GM19239 (cell line): ENCODE results near the gene CHURC1.

ENCODE experiments used
- DNase-seq: peaks from one replicate; pipeline ENCODE4 v3.0.0; 2011; ENCODE audit warnings: low spot score; ENCODE audit not compliant: insufficient read length
- FAIRE-seq: peaks from 2 replicates; lab custom pipeline; 2011; peaks lifted over from hg19 to GRCh38; lab: Jason Lieb, UNC

Gene CHURC1

GRCh38 chr14:64937171-64937820 is 23.0 kb downstream of the CHURC1 start:
- FAIRE-seq (peak; percentile 68), DNase-seq (no peak)

GRCh38 chr14:64937821-64938193 is 23.6 kb downstream of the CHURC1 start:
- no peak for DNase-seq
- FAIRE-seq, result no peak

GRCh38 chr14:64938972-64939816 is 24.9 kb downstream of the CHURC1 start:
- no peak for FAIRE-seq
- DNase-seq, result no peak

GRCh38 chr14:64939817-64940190 is 25.5 kb downstream of the CHURC1 start:
- no peak for FAIRE-seq

GRCh38 chr14:64940336-64940910 is 26.2 kb downstream of the CHURC1 start:
- FAIRE-seq, result no peak
- DNase-seq, result no peak

More at GRCh38 chr14:64939817-64940190, 25.5 kb downstream of the CHURC1 start:
- DNase-seq, result no peak

GRCh38 chr14:64942531-64943111 is 28.4 kb downstream of the CHURC1 start, which contains the start of gene GPX2:
GPX2 (minus strand) TSS chr14:64942745; CDS start chr14:64942726, 19 bp downstream.
- FAIRE-seq (no peak), DNase-seq (no peak)

- FAIRE-seq (no peak), DNase-seq (no peak)
These were observed 29.3 kb downstream of the CHURC1 start for GRCh38 chr14:64943556-64943955.

GRCh38 chr14:64944041-64944440 is 29.8 kb downstream of the CHURC1 start:
- no peak for FAIRE-seq
- DNase-seq, result no peak

GRCh38 chr14:64944861-64945260 is 30.6 kb downstream of the CHURC1 start:
- no peak for FAIRE-seq
- DNase-seq, result no peak

- DNase-seq (no peak), FAIRE-seq (no peak)
These were observed 31.4 kb downstream of the CHURC1 start for GRCh38 chr14:64945431-64946178.

GRCh38 chr14:64946310-64947045 is 32.2 kb downstream of the CHURC1 start:
- no peak for FAIRE-seq
- DNase-seq, result no peak

- DNase-seq (no peak), FAIRE-seq (no peak)
These were observed 33.7 kb downstream of the CHURC1 start for GRCh38 chr14:64947710-64948611.

GRCh38 chr14:64948612-64949210 is 34.5 kb downstream of the CHURC1 start:
- FAIRE-seq, result no peak
- no peak for DNase-seq

GRCh38 chr14:64950889-64951288 is 36.6 kb downstream of the CHURC1 start:
- DNase-seq (no peak), FAIRE-seq (no peak)

GRCh38 chr14:64951291-64951690 is 37.0 kb downstream of the CHURC1 start:
- no peak for FAIRE-seq
- DNase-seq, result no peak

GRCh38 chr14:64951724-64952123 is 37.5 kb downstream of the CHURC1 start:
- no peak for FAIRE-seq
- DNase-seq, result no peak

GRCh38 chr14:64952598-64953309 is 38.5 kb downstream of the CHURC1 start:
- peak; percentile 50 for DNase-seq
- FAIRE-seq, result peak; percentile 90

GRCh38 chr14:64953310-64953654 is 39.0 kb downstream of the CHURC1 start:
- peak; percentile 23 for FAIRE-seq
- DNase-seq, result no peak
